Activated naive CD4-positive, alpha-beta T cell treated with Interleukin-2 at 50 U/mL for 16 hours (primary cell): ENCODE measurements around the gene TCF12.

Experiments
- DNase-seq: peaks from one replicate; pipeline ENCODE4 v3.0.0-alpha.2; 2020

TCF12 gene

GRCh38 chr15:57227166-57227565, 308.7 kb downstream of the TCF12 start:
- DNase-seq = no peak

DNA sequence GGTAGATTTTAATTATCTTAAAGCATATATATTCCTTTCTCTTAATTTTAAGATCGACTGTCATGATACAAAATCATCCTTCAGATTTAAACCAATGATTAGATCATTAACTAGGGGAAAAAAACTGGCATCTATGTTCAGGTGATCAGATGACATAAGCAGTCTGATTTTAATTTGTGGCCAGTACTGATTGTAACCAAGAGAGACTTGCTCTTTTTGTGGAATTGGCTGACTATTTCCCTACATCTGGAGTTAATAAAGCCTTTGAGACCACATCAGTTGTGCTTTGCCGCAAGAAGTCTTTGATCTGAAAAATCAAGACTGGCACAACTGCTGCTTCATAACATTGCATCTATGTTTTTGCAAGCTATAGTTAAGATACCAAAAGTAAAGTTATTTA, 309.5 kb downstream of the TCF12 start:
- DNase-seq = no peak

DNA sequence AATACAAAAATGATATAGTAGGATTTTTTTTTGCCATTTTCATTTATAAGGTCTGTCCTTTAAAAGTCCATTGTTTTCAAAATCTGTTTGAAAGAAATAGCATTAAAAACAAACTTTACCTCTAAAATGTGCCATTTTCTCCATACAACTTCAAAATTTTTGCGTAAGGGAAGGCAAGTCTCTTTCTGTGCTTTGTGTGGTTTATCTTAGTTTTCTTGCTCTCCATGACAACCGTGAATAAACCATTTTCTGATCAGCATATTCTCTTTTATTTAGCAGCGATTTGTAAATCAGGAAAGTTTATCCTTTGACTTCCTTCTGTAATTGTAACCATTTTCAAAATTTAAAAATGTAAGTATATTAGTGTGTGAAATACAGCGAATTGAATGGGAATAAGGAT, 310.0 kb downstream of the TCF12 start:
- no peak for DNase-seq

- DNase-seq = no peak
These were observed 310.6 kb downstream of the TCF12 start for GRCh38 chr15:57229051-57229450.

GRCh38 chr15:57231559-57231958, 313.1 kb downstream of the TCF12 start:
- no peak for DNase-seq

DNA sequence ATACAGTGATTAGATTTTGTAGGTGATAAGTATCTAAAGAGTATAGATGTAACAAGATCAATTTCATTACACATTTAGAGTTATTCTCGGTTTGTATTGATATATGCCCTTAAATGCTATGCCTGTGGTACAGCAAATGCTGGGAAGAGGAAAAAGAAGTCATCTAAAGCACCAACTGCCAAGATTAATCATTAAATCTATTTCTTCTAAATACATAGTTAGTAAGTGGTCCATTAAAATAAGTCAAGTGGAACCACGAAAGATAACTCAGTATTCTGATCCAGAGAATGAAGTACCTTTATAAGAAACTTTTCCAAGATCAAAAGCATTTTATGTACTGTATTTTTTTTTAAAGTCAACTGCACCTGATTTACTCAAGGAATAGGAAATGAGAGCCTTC, 315.7 kb downstream of the TCF12 start:
- DNase-seq = no peak

- no peak for DNase-seq
These were observed 316.7 kb downstream of the TCF12 start for GRCh38 chr15:57235186-57235585.

DNA sequence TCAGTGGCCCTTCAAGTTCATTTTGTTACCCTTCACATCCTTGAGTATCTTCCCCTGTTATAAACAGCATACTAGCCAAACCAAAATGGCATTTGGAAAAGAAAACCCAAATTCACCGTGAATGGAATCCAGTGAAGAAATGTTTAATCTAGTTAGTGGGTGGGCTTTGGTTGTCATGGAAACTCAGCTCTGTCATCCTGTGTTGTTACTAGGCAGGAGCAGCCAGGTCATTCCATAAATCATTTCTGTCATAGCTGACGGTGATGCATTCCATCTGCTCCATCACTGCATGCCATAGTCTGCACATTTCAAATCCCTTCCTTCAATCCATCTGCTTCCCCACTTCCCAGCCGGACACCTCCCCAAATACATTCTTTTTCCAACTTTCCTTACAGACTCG, 317.4 kb downstream of the TCF12 start:
- DNase-seq = no peak

GRCh38 chr15:57236561-57237300, 318.3 kb downstream of the TCF12 start:
- no peak for DNase-seq

DNA sequence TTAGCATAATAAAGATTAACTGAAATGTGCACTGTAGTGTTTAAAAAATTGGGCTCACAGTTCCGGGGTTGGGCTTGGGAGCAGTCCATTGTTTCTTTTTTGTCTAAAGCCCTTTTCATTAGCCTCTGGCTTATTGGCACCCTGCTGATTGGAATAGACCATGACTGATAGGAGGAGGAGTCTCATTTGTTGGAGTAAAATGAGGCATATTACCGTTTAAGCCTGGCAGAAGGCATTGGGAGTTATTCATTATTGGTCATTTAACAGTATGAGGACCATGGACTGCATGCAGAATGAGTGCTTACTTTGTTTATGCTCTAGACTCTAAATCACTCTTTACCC, 318.8 kb downstream of the TCF12 start:
- DNase-seq = no peak

- DNase-seq = no peak
These were observed 319.2 kb downstream of the TCF12 start for GRCh38 chr15:57237676-57238075.

GRCh38 chr15:57245130-57245529, 326.7 kb downstream of the TCF12 start:
- DNase-seq = no peak

- no peak for DNase-seq
These were observed 327.3 kb downstream of the TCF12 start for GRCh38 chr15:57245714-57246113.

GRCh38 chr15:57248074-57248473, 329.6 kb downstream of the TCF12 start:
- no peak for DNase-seq

DNA sequence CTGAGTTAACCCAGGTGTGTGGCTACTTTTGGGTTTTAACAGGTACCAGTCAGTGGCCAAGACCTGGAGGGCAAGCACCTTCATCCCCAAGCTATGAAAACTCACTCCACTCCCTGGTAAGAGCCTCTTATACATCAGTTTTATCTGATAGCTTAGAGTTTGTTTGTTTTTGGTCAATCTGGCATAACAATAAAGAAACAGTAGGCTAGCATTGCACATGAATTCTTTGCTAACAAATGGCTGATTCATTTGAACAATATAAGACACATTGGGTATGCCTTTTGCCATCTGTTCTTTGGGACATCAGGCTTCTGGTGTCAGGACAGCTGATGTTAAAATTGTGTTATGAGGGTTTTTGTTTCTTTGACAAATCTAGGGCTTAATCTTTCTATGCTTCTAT, 332.9 kb downstream of the TCF12 start:
- no peak for DNase-seq

GRCh38 chr15:57251941-57252340, 333.5 kb downstream of the TCF12 start:
- no peak for DNase-seq

DNA sequence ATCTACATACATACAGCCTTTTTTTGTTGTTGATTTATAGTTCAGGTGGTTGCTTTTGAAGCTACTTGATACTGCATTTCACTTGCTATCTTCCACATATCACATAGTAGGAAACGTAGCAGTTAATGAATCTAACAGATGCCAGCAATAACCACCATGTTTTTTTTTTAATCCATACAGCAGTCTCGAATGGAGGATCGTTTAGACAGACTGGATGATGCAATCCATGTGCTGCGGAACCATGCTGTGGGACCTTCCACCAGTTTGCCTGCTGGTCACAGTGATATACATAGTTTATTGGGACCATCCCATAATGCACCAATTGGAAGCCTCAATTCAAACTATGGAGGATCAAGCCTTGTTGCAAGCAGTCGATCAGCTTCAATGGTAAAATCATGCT, 334.6 kb downstream of the TCF12 start:
- DNase-seq = no peak

GRCh38 chr15:57253500-57253899, 335.1 kb downstream of the TCF12 start:
- DNase-seq = no peak

- no peak for DNase-seq
These were observed 337.4 kb downstream of the TCF12 start for GRCh38 chr15:57255751-57256341.

DNA sequence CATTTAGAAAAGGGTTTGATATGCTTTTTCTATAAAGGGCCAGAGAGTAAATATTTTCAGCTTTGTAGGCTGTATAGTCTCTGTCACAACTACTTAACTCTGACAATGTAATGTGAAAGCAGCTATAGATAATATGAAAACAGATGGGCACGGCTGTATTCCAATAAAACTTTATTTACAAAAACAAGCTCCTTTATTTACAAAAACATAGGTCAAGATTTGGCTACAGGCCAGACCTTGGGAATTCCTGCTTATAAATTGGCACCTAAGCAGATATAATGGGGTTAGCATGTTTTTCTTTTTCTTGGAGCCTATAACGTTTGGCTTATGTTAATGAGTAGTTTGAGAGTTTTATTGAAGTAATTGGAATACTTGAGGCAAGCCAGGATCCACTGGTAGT, 338.5 kb downstream of the TCF12 start:
- no peak for DNase-seq

DNA sequence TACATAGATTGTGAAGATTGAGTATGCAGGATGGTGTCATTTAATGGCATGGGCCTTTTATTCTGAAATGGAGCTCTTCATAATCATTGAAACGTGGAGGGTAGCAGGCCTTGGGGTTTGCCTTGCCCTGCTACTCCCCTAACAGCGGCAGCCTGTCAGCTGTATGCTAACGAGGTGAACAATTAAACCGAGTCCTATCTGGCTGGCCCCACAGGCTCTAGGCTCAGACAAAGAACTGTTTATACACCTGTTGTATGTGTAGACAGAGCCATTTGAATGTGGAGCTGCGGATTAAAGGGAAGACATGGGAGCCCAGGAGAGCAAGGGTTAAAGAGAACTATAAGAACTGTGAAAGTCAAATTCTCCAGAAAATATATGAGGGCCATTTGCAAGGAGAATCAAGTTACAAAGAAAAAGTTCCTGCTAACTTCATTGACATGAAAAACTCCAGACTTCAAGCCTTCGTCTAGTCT, 341.2 kb downstream of the TCF12 start:
- DNase-seq = no peak

DNA sequence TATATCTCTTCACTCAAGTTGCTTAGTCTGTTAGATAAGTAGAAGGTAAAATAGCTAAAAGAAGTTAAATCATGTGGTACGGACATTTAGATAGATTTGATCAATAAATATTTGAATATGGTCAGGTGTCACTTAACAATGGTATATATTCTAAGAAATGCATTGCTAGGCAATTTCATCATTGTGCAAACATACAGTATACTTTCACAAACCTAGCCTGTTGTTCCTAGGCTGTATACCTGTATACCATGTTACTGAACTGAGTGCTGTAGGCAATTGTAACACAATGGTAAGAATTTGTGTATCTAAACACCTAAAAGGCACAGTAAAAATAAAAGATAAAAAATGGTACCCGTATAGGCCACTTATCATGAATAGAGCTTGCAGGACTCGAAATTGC, 345.1 kb downstream of the TCF12 start:
- DNase-seq = no peak

DNA sequence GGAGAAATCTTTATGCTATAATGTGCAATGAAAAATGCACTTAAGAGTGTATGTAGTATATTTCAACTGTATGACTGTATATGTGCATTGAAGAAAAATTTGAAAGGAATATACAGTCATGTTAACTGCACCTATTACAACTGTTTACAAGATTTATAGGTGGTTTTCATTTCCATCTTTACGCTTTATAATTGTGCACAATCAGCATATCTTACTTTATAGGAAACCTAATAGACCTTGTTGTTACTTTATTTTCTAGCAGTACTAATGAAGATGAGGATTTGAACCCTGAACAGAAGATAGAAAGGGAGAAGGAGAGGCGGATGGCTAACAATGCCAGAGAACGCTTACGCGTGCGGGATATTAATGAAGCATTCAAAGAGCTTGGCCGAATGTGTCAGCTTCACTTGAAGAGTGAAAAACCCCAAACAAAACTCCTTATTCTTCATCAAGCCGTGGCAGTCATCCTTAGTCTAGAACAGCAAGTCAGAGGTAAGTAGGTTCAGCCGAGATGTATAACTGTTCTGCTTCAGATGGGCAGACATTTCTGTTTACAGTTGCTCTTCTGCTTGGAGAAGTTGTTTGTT, 354.4 kb downstream of the TCF12 start:
- no peak for DNase-seq

DNA sequence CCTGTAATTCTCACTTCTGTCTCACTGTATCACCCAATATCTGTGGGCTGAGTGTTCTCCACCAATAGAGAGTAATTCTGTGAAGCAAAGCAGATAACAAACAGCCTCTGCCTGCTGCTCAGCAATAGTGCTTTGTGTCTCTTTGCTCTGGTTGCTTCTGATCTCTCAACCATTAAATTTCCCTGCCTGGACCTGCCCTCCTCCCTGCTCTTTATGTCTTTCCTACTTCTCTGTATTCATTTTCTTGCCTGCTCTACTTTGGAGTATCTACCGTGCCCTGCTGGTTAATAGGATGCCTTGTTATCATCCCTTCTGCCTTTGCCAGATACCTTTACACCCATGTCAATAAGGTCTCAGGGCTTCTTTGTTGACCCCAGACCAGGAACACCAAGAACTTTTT, 355.0 kb downstream of the TCF12 start:
- no peak for DNase-seq

DNA sequence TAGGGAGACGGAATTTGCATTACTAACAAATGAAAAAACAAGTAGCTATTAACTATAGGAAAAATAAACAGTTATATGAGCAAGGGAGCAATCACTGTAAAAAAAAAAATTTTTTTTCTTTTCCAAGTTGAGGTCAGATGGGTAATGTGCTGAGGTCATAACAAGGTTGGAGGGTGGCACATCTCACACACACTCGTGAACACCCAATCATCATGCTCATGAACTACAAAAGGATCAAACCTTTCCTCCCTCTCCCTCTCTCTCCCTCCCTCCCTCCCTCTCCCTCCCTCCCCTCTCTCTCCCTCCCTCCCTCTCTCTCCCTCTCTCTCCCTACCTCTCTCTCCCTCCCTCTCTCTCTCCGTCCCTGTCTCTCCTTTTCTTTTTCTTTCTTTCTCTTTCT, 360.0 kb downstream of the TCF12 start:
- no peak for DNase-seq
